HepG2 (cell line): ENCODE measurements around the gene ATP6V1C2. TPM values are rescaled to one million over a fixed set of nuclear protein-coding genes. Genes with fewer than 3 reads are reported as not detected.

ENCODE experiments used
- ARHGAP35 ChIP-seq: sonication (generic); formaldehyde crosslinking; IDR thresholded peaks from 2 replicates; pipeline ENCODE4 v1.9.0; 2022; ENCODE audit warnings: mild to moderate bottlenecking, inconsistent platforms, moderate library complexity, missing genetic modification reagents, borderline replicate concordance
- GATA4 ChIP-seq: sonication (generic); IDR thresholded peaks from 2 replicates; pipeline ENCODE4 v1.6.1; 2016; ENCODE audit warnings: antibody characterized with exemption, low read depth, borderline replicate concordance
- HMGXB4 ChIP-seq, 2 experiments: sonication (generic) in 1 of 2; formaldehyde crosslinking in 1 of 2; IDR thresholded peaks; 2 replicates each; pipeline versions ENCODE4 v1.4.0 to v1.6.1; 2018 to 2020; ENCODE audit warnings: missing genetic modification reagents in 2 of 2, borderline replicate concordance in 1 of 2, low read depth in 1 of 2, mild to moderate bottlenecking in 1 of 2, missing biosample characterization in 1 of 2
- MXI1 ChIP-seq: IDR thresholded peaks from 3 replicates; pipeline ENCODE4 v1.6.1; 2012; ENCODE audit warnings: low read depth, low read length, inconsistent platforms, borderline replicate concordance
- NBN ChIP-seq: fragments of 450-650 bp; conservative IDR thresholded peaks from 2 replicates; pipeline ENCODE4 v1.6.1; 2017
- ONECUT2 ChIP-seq: sonication (generic); formaldehyde crosslinking; IDR thresholded peaks from 2 replicates; pipeline ENCODE4 v1.4.0; 2020; ENCODE audit warnings: missing genetic modification reagents
- RARA ChIP-seq: IDR thresholded peaks from 2 replicates; pipeline ENCODE4 v1.6.1; 2016; ENCODE audit warnings: missing genetic modification reagents, missing compliant biosample characterization
- ZBTB20 ChIP-seq: sonication (generic); formaldehyde crosslinking; IDR thresholded peaks from 2 replicates; pipeline ENCODE4 v1.8.1; 2023; ENCODE audit warnings: missing genetic modification reagents, low read depth, mild to moderate bottlenecking, borderline replicate concordance
- ZNF121 ChIP-seq: sonication (generic); formaldehyde crosslinking; IDR thresholded peaks from 2 replicates; pipeline ENCODE4 v1.5.0; 2020; ENCODE audit warnings: mild to moderate bottlenecking, missing genetic modification reagents
- ZNF232 ChIP-seq: sonication (generic); formaldehyde crosslinking; IDR thresholded peaks from 2 replicates; pipeline ENCODE4 v1.4.0; 2020; ENCODE audit warnings: missing genetic modification reagents, borderline replicate concordance
- ZNF264 ChIP-seq: sonication (generic); formaldehyde crosslinking; IDR thresholded peaks from 2 replicates; pipeline ENCODE4 v1.4.0; 2020; ENCODE audit warnings: missing genetic modification reagents
- ZNF605 ChIP-seq: sonication (generic); formaldehyde crosslinking; IDR thresholded peaks from 2 replicates; pipeline ENCODE4 v1.8.0; 2022; ENCODE audit warnings: mild to moderate bottlenecking, missing genetic modification reagents
- polyA plus RNA-seq, 8 experiments: library from polyadenylated mRNA; depleted of rRNA in 3 of 8; stranded (reverse) in 7 of 8; unstranded in 1 of 8; fragments of >200 nt; fragmentation: Illumina TruSeq in 4 of 8; extraction: Trizol in 4 of 8; gene quantifications; 2 replicates each; pipeline versions ENCODE4 v1.2.1 to v1.2.3, GENCODE V29; 2011 to 2016; ENCODE audit warnings: low read depth in 4 of 8, missing spikeins in 1 of 8, mixed read lengths in 1 of 8; ENCODE audit not compliant: insufficient read depth in 1 of 8
- total RNA-seq, 5 experiments: library from RNA; depleted of rRNA; stranded (reverse); fragments of >200 nt; fragmentation: Illumina TruSeq; extraction: Trizol; gene quantifications; 2 replicates each; pipeline ENCODE4 v1.2.3, GENCODE V29; 2016; ENCODE audit warnings: low read depth in 1 of 5
- TF ChIP-seq, protein P1 (sequence below): sonication (generic); formaldehyde crosslinking; IDR thresholded peaks from 2 replicates; pipeline ENCODE4 v1.4.0; 2020; ENCODE audit warnings: missing genetic modification reagents
- TF ChIP-seq, protein P2 (sequence below): sonication (generic); formaldehyde crosslinking; IDR thresholded peaks from 2 replicates; pipeline ENCODE4 v1.4.0; 2020; ENCODE audit warnings: low read depth, mild to moderate bottlenecking, missing genetic modification reagents
- TF ChIP-seq, protein P3 (sequence below): sonication (generic); formaldehyde crosslinking; IDR thresholded peaks from 2 replicates; pipeline ENCODE4 v1.4.0; 2020; ENCODE audit warnings: missing genetic modification reagents, borderline replicate concordance
- TF ChIP-seq, protein P4 (sequence below): IDR thresholded peaks from 2 replicates; pipeline ENCODE4 v1.6.1; 2018; ENCODE audit warnings: missing genetic modification reagents, mild to moderate bottlenecking, missing compliant biosample characterization

The ATP6V1C2 gene
- total and polyA plus RNA-seq, 2 of the 13 experiments (the other 11 are each of a cell fraction or from before 2014, with no cell fraction given) = 0.04 to 0.29 TPM

DNA sequence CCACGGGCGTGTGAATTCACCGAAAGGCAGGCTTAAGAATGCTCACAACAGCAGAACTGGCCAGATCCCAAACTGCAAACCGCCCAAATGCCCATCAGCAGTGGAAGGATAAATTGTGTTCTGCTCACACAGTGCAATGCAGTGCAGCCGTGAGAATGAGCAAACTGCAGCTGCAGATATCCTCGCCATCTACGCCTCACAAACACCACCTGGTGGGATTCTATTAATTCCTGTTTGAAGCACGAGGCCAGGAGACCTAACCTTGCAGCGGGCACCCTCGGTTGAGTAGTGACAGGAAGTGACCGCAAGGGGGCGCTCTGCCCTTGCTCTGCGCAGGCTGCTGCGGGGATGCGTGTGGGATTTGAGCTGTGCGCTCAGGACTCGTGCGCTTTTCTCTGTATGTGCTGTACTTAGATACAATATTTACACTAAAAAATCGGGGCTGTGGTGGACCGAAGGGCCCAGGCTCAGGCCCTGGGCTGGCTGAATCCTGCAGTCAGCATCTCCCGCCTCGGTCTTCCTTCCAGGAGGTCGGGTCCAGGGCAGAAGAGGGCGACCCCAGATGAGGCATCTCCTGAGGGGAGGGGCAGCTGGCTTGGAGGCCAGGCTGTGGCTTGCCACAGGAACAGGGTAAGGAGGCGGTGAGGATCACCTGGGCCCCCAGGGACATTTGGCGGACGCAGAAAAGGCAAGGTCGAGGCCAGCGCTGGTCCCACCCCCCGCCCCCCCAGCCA, 110.9 kb downstream of the ATP6V1C2 start (continued):
- TF ChIP-seq, protein P1, sequence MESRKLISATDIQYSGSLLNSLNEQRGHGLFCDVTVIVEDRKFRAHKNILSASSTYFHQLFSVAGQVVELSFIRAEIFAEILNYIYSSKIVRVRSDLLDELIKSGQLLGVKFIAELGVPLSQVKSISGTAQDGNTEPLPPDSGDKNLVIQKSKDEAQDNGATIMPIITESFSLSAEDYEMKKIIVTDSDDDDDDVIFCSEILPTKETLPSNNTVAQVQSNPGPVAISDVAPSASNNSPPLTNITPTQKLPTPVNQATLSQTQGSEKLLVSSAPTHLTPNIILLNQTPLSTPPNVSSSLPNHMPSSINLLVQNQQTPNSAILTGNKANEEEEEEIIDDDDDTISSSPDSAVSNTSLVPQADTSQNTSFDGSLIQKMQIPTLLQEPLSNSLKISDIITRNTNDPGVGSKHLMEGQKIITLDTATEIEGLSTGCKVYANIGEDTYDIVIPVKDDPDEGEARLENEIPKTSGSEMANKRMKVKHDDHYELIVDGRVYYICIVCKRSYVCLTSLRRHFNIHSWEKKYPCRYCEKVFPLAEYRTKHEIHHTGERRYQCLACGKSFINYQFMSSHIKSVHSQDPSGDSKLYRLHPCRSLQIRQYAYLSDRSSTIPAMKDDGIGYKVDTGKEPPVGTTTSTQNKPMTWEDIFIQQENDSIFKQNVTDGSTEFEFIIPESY (CRISPR knock-in tag) = peak; percentile 31; the same call in 1 of the 2 replicates
- TF ChIP-seq ZNF264 (CRISPR knock-in tag) = no peak
- no peak for TF ChIP-seq ARHGAP35 (CRISPR knock-in tag)
- TF ChIP-seq, protein P2, sequence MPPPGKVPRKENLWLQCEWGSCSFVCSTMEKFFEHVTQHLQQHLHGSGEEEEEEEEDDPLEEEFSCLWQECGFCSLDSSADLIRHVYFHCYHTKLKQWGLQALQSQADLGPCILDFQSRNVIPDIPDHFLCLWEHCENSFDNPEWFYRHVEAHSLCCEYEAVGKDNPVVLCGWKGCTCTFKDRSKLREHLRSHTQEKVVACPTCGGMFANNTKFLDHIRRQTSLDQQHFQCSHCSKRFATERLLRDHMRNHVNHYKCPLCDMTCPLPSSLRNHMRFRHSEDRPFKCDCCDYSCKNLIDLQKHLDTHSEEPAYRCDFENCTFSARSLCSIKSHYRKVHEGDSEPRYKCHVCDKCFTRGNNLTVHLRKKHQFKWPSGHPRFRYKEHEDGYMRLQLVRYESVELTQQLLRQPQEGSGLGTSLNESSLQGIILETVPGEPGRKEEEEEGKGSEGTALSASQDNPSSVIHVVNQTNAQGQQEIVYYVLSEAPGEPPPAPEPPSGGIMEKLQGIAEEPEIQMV (CRISPR knock-in tag) = no peak
- TF ChIP-seq HMGXB4 (CRISPR knock-in tag; IDR thresholded peaks at IDR 0.05; ENCODE audit: borderline replicate concordance in 1 of 2, low read depth in 1 of 2) = peak; percentile 50 to 71; a peak in 2 of 4 replicates
- TF ChIP-seq ONECUT2 = no peak
- TF ChIP-seq NBN = no peak
- TF ChIP-seq, protein P3, sequence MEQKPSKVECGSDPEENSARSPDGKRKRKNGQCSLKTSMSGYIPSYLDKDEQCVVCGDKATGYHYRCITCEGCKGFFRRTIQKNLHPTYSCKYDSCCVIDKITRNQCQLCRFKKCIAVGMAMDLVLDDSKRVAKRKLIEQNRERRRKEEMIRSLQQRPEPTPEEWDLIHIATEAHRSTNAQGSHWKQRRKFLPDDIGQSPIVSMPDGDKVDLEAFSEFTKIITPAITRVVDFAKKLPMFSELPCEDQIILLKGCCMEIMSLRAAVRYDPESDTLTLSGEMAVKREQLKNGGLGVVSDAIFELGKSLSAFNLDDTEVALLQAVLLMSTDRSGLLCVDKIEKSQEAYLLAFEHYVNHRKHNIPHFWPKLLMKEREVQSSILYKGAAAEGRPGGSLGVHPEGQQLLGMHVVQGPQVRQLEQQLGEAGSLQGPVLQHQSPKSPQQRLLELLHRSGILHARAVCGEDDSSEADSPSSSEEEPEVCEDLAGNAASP = no peak
- no peak for TF ChIP-seq ZNF605 (CRISPR knock-in tag)
- TF ChIP-seq GATA4 = no peak
- TF ChIP-seq ZNF121 (CRISPR knock-in tag) = no peak
- TF ChIP-seq ZBTB20 (CRISPR knock-in tag) = no peak
- TF ChIP-seq RARA (CRISPR knock-in tag) = no peak
- TF ChIP-seq, protein P4, sequence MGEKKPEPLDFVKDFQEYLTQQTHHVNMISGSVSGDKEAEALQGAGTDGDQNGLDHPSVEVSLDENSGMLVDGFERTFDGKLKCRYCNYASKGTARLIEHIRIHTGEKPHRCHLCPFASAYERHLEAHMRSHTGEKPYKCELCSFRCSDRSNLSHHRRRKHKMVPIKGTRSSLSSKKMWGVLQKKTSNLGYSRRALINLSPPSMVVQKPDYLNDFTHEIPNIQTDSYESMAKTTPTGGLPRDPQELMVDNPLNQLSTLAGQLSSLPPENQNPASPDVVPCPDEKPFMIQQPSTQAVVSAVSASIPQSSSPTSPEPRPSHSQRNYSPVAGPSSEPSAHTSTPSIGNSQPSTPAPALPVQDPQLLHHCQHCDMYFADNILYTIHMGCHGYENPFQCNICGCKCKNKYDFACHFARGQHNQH (CRISPR knock-in tag) = peak; percentile 45; the same call in 1 of the 2 replicates
- TF ChIP-seq MXI1 = 0 out of 3 replicates have a peak, but pooled peaks have one; percentile 45
- no peak for TF ChIP-seq ZNF232
